Natural killer cell (primary cell): ENCODE results near the gene TMEM255B. TPM values are rescaled to one million over a fixed set of nuclear protein-coding genes. Genes with fewer than 3 reads are reported as not detected.

Source experiments
- ATAC-seq, 3 donors: fragments of 150-1000 bp in 2 of 3; fragments of 200-7000 bp in 1 of 3; cut with Tn5 transposase; 1 replicate in 1 of 3; 2 replicates in 2 of 3; pipeline ENCODE4 v1.10.0; 2021; ENCODE audit warnings: mild to moderate bottlenecking in 2 of 3, moderate library complexity in 2 of 3
- DNase-seq, 2 donors: peaks; one replicate each; pipeline versions ENCODE4 v3.0.0 to v3.0.0-alpha.2; 2013 to 2021; ENCODE audit warnings: mixed read lengths in 1 of 2
- H3K27ac ChIP-seq: one replicate; pipeline ENCODE4 v1.5.1; 2013; ENCODE audit warnings: mild to moderate bottlenecking, low read length
- H3K27me3 ChIP-seq: one replicate; pipeline ENCODE4 v1.6.1; 2013; ENCODE audit warnings: low read length; ENCODE audit not compliant: control insufficient read depth, insufficient read depth
- H3K36me3 ChIP-seq: one replicate; pipeline ENCODE4 v1.6.1; 2013; ENCODE audit warnings: low read length; ENCODE audit not compliant: control insufficient read depth, insufficient read depth
- H3K4me1 ChIP-seq: one replicate; pipeline ENCODE4 v1.6.1; 2013; ENCODE audit warnings: low read length; ENCODE audit not compliant: control insufficient read depth, insufficient read depth
- H3K4me3 ChIP-seq: one replicate; pipeline ENCODE4 v1.5.1; 2013; ENCODE audit warnings: low read length
- H3K9me3 ChIP-seq: one replicate; pipeline ENCODE4 v1.6.1; 2013; ENCODE audit warnings: low read length; ENCODE audit not compliant: control insufficient read depth, insufficient read depth
- H3K27ac Mint-ChIP-seq, 2 donors: one replicate each; pipeline ENCODE4 v1.8.0; 2022; ENCODE audit warnings: mild to moderate bottlenecking in 2 of 2, mixed read lengths in 2 of 2, moderate library complexity in 1 of 2
- H3K27me3 Mint-ChIP-seq, 2 donors: one replicate each; pipeline ENCODE4 v1.8.0; 2022; ENCODE audit warnings: low read depth in 2 of 2, mixed read lengths in 2 of 2
- H3K36me3 Mint-ChIP-seq: one replicate; pipeline ENCODE4 v1.8.0; 2022; ENCODE audit warnings: mixed read lengths
- H3K4me1 Mint-ChIP-seq, 2 donors: one replicate each; pipeline ENCODE4 v1.8.0; 2022; ENCODE audit warnings: mixed read lengths in 2 of 2
- H3K4me3 Mint-ChIP-seq: one replicate; pipeline ENCODE4 v1.8.0; 2022; ENCODE audit warnings: mild to moderate bottlenecking, moderate library complexity, mixed read lengths
- H3K9me3 Mint-ChIP-seq, 2 donors: one replicate each; pipeline ENCODE4 v1.8.0; 2022; ENCODE audit warnings: mixed read lengths in 2 of 2
- WGBS: methylation state at CpG from one replicate; pipeline ENCODE4 v1.1.7; 2013; ENCODE audit warnings: missing lambda C conversion rate; ENCODE audit not compliant: insufficient coverage; 5-methylcytosine and 5-hydroxymethylcytosine counted together
- intact Hi-C: fragments of 100-400 bp; cut with micrococcal nuclease; formaldehyde crosslinking; loops from one replicate; pipeline ENCODE4 v1.14.2; 2022
- total RNA-seq, 4 donors: library from RNA; stranded (reverse); fragments of 120-200 nt in 1 of 4; gene quantifications; one replicate each; pipeline versions ENCODE4 v1.2.3 to v1.2.4, GENCODE V29; 2013 to 2022
- TF ChIP-seq, protein P1 (sequence below): fragments of 200-600 bp; IDR thresholded peaks from one replicate; pipeline ENCODE4 v1.8.0; 2022; ENCODE audit warnings: antibody characterized with exemption

TMEM255B gene
- total RNA-seq, 3 donors from 2014 or later (not counting 1 experiment from before 2014, with no cell fraction given): 0.38 to 3.0 (median 1.0) TPM

DNA sequence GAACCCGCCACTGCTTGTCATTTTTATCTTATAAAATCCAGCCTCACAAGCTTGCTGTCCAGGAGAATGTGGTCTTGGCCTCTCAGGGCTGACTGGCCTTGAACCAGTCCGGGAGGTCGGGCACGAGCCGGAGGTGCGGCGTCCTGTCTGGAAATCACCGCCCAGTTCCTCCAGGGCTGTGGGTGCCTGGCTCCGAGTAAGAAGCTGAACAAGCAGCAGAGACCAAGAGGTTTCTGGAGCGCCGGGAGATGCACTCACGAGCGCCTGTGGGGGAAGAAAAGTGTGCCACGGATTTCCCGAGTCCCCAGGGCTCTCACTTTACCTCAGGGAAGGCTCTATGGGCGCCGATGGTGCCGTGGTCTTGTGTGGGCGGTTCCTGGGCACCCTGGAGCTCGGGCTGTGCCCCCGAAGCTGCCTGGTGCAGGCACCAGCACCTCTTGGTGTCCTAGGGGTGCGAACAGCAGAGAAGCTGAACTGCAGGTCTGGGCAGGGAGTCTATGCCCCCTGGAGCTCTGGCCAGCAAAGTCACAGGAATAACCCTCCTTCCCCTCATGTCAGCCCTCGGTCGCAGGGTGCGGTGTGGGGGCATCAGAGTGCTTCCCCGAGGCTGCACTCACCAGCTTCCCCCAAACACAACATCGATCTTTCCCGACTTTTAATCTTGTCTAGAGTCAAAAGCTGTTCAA lies 54.9 kb downstream of the TMEM255B start:
- whole genome bisulfite sequencing: 89% methylated on average over 28 of the region's 28 CpGs
- ATAC-seq (no peak), DNase-seq (no peak)
- peaks cover 4% of the 10 kb centered on the region for H3K27me3 ChIP-seq
- Mint-ChIP-seq H3K9me3 (no peaks in the 10 kb centered on the region), H3K36me3 (no peaks in the 10 kb centered on the region), H3K27ac (no peak overlapping the region), H3K4me1 (peaks cover 12 to 20% of the 10 kb centered on the region in 2 donors), H3K4me3 (no peak overlapping the region), H3K27me3 (peaks cover 0 to 9% of the 10 kb centered on the region in 2 donors)
- H3K9me3 ChIP-seq: peaks cover 1% of the 10 kb centered on the region
- H3K4me1 ChIP-seq: peaks cover 20% of the 10 kb centered on the region
- H3K4me3 ChIP-seq: no peak overlapping the region
- H3K36me3 ChIP-seq: no peaks in the 10 kb centered on the region
- TF ChIP-seq, protein P1, sequence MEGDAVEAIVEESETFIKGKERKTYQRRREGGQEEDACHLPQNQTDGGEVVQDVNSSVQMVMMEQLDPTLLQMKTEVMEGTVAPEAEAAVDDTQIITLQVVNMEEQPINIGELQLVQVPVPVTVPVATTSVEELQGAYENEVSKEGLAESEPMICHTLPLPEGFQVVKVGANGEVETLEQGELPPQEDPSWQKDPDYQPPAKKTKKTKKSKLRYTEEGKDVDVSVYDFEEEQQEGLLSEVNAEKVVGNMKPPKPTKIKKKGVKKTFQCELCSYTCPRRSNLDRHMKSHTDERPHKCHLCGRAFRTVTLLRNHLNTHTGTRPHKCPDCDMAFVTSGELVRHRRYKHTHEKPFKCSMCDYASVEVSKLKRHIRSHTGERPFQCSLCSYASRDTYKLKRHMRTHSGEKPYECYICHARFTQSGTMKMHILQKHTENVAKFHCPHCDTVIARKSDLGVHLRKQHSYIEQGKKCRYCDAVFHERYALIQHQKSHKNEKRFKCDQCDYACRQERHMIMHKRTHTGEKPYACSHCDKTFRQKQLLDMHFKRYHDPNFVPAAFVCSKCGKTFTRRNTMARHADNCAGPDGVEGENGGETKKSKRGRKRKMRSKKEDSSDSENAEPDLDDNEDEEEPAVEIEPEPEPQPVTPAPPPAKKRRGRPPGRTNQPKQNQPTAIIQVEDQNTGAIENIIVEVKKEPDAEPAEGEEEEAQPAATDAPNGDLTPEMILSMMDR: no peak
- no peak overlapping the region for H3K27ac ChIP-seq
- intact Hi-C loops: no loop called here

- Mint-ChIP-seq H3K27me3 (peaks cover 0 to 9% of the 10 kb centered on the region in 2 donors), H3K9me3 (no peaks in the 10 kb centered on the region), H3K27ac (no peak overlapping the region), H3K36me3 (no peaks in the 10 kb centered on the region), H3K4me1 (peaks cover 12 to 20% of the 10 kb centered on the region in 2 donors), H3K4me3 (no peak overlapping the region)
- WGBS: 91% methylated on average over 10 of the region's 11 CpGs
- H3K27me3 ChIP-seq: peaks cover 4% of the 10 kb centered on the region
- DNase-seq: no peak
- no peak overlapping the region for H3K27ac ChIP-seq
- TF ChIP-seq, protein P1: no peak
- peaks cover 20% of the 10 kb centered on the region for H3K4me1 ChIP-seq
- H3K36me3 ChIP-seq: no peaks in the 10 kb centered on the region
- H3K9me3 ChIP-seq: no peaks in the 10 kb centered on the region
- no peak for ATAC-seq
- H3K4me3 ChIP-seq: no peak overlapping the region
- intact Hi-C loops: no loop called here
Observed at GRCh38 chr13:113814435-113814821, 55.4 kb downstream of the TMEM255B start.

DNA sequence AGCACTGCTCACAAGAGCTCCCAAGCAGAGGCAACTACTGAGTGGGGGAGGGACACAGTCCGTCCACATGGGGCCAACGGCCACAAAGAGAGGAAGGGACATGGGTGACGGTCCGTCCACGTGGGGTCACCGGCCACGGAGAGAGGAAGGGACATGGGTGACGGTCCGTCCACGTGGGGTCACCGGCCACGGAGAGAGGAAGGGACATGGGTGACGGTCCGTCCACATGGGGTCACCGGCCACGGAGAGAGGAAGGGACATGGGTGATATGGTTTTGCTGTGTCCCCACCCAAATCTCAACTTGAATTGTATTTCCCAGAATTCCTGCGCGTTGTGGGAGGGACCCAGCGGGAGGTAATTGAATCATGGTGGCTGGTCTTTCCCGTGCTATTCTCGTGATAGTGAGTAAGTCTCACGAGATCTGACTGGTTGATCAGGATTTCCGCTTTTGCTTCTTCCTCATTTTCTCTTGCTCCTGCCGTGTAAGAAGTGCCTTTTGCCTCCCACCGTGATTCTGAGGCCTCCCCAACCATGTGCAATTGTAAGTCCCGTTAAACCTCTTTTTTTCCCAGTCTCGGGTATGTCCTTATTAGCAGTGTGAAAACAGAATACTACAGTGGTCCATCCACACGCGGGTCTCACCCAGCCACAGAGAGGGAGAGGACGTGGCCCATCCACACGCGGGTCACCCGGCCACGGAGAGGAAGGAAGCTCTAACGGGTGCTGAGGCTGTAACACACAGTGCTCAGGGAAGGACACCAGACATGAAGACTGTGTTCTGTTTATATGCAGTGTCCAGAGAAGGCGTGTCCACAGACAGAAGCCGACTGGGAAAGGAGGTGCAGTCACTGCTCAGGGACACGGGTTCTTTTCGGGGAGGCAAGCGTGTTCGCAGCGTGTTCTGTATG lies 56.4 kb downstream of the TMEM255B start:
- Mint-ChIP-seq H3K27me3 (peaks cover 0 to 9% of the 10 kb centered on the region in 2 donors), H3K27ac (peak overlapping the region; percentile 32 to 78), H3K9me3 (no peaks in the 10 kb centered on the region), H3K36me3 (no peaks in the 10 kb centered on the region), H3K4me3 (peak overlapping the region; percentile 88), H3K4me1 (peaks cover 12 to 20% of the 10 kb centered on the region in 2 donors)
- intact Hi-C loops: no loop called here
- peaks cover 20% of the 10 kb centered on the region for H3K4me1 ChIP-seq
- peak in 2 of 3 donors; percentile 20 to 44 for ATAC-seq
- 54% methylated on average over 42 of the region's 42 CpGs for WGBS
- H3K27me3 ChIP-seq: peaks cover 4% of the 10 kb centered on the region
- TF ChIP-seq, protein P1: no peak
- H3K9me3 ChIP-seq: no peaks in the 10 kb centered on the region
- H3K4me3 ChIP-seq: peak overlapping the region; percentile 46
- no peaks in the 10 kb centered on the region for H3K36me3 ChIP-seq
- DNase-seq: peak in 1 of 2 donors; percentile 49
- H3K27ac ChIP-seq: no peak overlapping the region
